Upper lobe of left lung (tissue), 4 donors: ENCODE data around the gene GPR17.

ENCODE experiments used
- CTCF ChIP-seq, 6 experiments: fragments of 450-650 bp in 4 of 6; fragments of 200-600 bp in 2 of 6; sonication (generic) in 2 of 6; IDR thresholded peaks; one replicate each; pipeline ENCODE4 v1.5.1; 2016 to 2019; ENCODE audit warnings: antibody characterized with exemption in 6 of 6
- POLR2AphosphoS5 ChIP-seq, 2 donors: sonication (generic); formaldehyde crosslinking; IDR thresholded peaks; one replicate each; pipeline ENCODE4 v1.5.1; 2017; ENCODE audit warnings: antibody characterized with exemption in 2 of 2

- TF ChIP-seq POLR2AphosphoS5 (IDR thresholded peaks at IDR 0.05) (no peak), CTCF (IDR thresholded peaks at IDR 0.05) (no peak)
Observed at GRCh38 chr2:127633556-127634065, 12.3 kb upstream of the GPR17 start.
